B cell (primary cell): Measurements from ENCODE around the gene CIC.

Source experiments
- EZH2 ChIP-seq: IDR thresholded peaks from 2 replicates; pipeline ENCODE4 v1.6.1; 2012; ENCODE audit warnings: borderline replicate concordance, low read depth, mild to moderate bottlenecking, moderate library complexity, low read length; ENCODE audit not compliant: insufficient read depth, poor library complexity, severe bottlenecking
- TF ChIP-seq, protein P1 (sequence below): fragments of 200-600 bp; IDR thresholded peaks from one replicate; pipeline ENCODE4 v1.8.0; 2022; ENCODE audit warnings: antibody characterized with exemption, mild to moderate bottlenecking

DNA sequence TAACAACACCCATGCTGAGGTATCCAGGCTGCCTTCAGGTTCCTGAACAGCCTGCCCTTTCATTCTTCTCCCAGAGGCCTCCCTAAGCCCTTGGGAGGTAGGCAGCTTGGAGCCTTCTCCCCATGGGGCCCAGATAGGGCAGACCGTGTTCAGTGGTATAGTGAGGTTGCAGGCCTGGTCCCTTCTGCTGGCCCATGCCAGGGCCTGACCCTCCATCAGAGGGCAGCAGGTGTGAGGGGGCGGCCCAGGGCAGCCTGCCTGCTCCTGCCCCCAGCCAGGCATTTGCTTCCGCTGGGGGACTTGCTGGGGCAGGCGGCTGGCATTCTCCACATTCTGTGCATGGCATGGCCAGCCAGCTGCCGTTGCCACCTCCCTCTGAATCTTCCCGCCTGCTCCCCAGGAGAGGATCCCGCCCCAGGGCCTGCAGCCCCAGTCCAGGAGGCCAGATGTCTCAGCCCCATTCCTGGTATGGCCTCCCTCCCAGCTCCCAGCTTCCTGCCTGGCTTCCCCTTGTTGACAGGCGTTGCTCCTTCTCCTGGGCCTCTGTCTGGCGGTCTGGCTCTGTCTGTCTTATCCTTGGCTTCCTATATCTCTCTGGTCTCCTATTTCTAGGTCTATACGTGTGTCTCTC is 8.9 kb downstream of the CIC start:
- TF ChIP-seq, protein P1, sequence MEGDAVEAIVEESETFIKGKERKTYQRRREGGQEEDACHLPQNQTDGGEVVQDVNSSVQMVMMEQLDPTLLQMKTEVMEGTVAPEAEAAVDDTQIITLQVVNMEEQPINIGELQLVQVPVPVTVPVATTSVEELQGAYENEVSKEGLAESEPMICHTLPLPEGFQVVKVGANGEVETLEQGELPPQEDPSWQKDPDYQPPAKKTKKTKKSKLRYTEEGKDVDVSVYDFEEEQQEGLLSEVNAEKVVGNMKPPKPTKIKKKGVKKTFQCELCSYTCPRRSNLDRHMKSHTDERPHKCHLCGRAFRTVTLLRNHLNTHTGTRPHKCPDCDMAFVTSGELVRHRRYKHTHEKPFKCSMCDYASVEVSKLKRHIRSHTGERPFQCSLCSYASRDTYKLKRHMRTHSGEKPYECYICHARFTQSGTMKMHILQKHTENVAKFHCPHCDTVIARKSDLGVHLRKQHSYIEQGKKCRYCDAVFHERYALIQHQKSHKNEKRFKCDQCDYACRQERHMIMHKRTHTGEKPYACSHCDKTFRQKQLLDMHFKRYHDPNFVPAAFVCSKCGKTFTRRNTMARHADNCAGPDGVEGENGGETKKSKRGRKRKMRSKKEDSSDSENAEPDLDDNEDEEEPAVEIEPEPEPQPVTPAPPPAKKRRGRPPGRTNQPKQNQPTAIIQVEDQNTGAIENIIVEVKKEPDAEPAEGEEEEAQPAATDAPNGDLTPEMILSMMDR, result no peak
- no peak for TF ChIP-seq EZH2
